Fibroblast of upper back skin (primary cell): Measurements from ENCODE around the gene FAM204A.
A peak's percentile ranks its signal among the peaks of the same experiment; 100 is the strongest.

Experiments
- DNase-seq: peaks from one replicate; pipeline ENCODE4 v3.0.0-alpha.2; 2013

FAM204A gene

DNA sequence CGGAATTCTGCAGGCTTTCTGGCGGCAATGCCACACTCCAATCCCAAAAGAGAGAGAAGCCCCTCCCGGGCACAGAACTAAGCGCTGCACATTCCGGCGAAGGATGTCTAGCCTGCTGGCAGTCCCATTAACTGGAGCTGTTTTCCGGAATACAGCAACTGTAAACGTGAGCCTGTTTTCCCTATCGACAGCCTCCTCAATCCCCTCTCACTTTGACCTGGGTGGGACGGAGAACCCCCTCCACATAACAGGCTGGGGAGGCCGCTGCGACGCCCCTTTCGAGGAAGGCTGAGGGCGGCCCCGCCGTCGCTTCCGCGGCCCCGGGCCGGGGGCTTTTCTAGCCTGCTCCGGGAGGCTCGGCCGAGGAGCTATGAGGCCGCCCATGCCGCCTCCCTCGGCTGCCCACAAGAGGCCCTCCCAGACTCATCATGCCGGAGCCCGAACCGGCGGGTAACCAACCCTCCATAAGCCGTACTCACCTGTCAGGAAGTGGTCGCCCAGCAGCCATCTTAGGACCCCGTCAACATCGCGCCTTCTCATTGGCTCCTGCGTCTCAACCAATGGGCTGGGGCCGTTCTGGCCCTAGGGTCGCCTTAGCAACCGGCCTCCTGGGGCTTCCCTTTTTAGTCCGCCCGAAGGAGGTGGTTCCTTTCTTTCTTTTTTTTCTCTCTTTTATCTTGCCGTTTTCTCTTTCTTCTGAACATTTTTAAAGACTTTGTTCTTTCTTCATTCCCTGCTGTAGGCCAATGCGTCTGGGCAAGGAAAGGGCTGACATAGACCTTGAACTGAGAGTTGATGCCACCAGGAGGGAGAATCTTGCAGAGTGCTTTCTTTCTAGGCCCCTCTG is at the start of gene FAM204A:
TSS of gene FAM204A (minus strand) at position 534 of the 847 bp plus-strand sequence. CDS start 5,909 bp downstream, outside the sequence.
- DNase-seq: peak; percentile 93

- DNase-seq: no peak
Measured at GRCh38 chr10:118383699-118384098, 41.6 kb upstream of the FAM204A start.

DNA sequence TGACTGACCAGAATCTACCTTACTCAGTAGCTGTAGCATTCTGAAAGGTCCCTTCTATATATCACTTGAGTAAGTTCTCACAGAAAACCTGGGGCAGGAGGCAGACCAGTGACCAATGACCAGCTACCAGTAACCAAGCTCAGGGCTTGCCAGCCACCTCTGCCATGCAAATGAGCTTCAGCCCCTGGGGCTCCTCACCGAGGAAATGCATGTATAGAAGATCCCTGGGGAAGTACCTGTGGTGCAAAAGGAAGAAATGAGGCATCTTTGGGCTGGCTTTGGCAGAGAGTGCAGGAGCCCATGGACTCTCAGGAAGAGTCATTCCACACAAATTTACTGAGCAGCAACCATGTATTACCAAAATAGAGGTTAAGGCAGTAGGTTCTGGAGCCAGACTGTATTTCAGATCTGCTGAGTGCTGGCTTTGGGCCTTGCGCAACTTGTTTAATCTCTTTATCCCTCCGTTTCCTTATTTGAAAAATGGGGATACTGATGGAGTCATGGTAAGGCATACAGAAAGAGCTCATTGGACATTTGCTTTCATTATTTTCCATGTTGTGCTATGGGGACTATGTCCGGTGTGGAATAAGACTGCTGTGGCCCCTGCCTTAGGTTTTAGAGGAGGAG is 41.1 kb upstream of the FAM204A start:
- no peak for DNase-seq

DNA sequence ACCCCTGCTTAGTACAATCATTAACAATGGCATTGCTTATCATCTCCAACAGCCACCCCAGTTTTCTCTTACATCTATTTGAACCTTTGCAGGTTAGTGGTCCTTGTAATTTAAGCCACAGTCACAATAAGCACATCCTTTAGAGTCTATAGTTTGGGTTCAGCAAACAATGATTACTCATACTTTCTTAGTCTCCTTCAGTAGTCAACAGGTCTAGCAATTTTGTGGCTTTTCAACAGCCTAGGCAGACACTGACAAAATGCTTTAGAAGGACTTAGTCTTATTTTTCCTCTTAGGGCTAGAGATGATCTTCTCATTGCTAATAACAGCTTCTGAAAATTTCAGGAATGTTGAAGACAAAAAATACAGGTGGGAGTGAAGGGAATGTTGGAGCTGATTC is 32.3 kb upstream of the FAM204A start:
- peak; percentile 35 for DNase-seq

DNA sequence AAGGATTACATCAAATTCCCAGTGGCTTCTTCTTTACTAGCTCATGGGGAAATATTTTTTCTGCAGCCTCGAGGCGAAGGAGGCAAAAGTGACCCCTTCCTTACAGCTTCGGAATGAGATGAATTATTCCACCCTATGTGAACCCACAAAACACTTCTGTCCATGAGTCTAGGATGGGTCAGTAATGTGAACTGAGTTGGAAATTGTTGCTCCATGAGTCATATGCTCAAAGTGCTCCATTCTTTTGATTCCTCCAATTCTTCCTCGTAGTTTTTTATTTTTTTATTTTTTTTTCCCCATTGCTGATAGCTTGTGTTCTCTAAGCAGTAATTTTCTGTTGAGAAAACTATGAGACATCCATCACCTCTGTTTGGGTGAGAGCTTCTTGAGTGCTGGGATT is 31.7 kb upstream of the FAM204A start:
- DNase-seq: peak; percentile 86

DNA sequence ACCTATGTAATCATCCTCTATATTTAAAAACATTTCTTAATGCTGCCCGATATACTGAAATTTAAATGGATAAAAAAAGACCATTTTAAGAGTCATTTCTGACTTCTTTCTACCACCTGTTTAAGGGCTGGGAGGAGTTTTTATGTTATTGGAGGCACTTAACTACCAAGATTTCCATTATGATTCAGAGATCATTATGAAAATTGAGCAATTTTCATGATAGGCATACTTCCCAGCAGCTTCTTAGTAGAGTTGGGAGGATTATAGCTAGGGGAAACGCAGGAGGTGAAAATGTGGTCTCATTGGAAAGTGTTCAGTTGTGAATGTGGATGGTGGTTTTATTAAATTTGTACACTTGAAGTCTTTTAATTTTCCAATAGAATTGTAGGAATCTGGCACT is 28.4 kb upstream of the FAM204A start:
- no peak for DNase-seq

DNA sequence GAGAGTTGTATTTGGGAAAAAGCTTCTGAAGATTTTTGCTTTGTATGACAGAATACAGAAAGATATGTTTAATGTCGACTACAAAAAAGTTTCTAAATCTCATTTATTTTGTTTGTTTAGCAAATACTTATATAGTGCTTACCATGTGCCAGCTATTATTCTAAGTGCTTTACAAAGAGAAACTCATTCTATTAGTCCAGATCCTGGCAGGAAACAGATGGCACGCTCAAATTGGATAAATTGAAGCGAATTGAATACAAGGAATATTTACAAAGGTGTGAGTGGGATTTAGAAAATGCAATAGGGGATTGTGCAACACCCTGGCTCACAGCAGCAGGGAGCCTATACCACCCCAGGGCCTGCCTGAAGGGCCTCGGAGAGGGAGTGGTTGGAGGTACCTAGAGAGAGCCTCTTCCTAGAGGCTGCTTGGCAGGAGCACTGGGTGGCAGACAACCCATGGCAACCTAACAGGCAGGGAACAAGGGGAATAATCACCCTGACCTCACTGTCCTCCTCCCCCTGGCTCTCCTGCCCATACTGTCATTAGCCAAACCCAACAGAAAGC is 27.6 kb upstream of the FAM204A start:
- DNase-seq: no peak

DNA sequence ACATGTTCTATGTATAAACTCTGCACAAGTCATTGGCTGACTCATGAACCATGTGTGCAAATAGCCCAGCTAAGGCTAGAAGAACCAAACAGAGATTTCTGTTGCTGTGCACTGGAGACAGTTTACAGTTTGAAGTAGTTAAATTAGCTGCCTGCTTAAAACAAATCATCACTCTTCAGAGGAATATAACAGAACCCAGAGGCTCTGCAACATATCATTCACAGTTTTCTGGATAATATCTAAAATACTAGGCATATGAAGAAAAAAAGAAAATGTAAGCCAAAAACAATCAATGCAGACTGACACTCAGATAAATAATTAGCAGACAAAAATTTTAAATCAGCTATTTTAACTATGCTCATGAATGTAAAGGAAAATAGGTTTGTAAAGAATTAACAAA is 23.6 kb upstream of the FAM204A start:
- DNase-seq: no peak

- DNase-seq: no peak
Measured at GRCh38 chr10:118362103-118362502, 20.0 kb upstream of the FAM204A start.

GRCh38 chr10:118358327-118358726 is 16.2 kb upstream of the FAM204A start:
- no peak for DNase-seq

GRCh38 chr10:118357841-118358240 is 15.7 kb upstream of the FAM204A start:
- DNase-seq: no peak

DNA sequence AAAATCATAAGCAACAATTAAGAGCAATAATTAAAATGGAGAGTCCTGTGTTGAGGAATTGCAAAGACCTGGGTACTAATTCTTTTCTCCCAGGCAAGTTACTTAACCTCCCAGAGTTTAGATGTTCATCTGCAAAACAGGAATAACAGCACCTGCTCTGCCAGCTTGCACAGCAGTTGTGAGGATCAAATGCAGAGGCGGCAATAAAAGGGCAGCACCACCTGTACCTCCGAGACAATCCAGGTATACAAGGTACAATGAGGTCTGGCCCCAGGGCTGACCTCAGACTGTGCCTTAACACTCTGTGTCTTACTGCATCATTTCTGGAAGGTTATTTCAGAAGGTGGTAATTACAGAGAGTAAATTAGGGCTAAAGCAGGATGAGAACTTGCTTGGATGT is 14.5 kb upstream of the FAM204A start:
- no peak for DNase-seq

DNA sequence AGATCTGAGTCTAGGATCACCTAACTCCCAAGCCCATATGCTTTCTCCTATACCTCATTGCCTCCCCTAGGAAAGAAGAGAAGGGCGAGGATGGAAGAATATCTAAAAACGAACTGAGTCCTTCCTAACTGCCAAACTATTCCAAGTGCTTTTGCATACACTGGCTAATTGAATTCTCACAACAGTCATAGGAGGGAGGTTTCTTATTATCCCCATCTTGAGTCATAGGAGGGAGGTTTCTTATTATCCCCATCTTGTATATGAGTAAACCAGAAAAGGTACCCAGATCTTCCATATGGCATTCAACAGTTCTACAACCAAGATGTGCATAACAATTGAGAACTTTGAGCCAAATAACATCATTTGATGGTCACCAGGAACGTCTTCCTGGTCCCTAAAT is 13.1 kb upstream of the FAM204A start:
- DNase-seq: no peak

DNA sequence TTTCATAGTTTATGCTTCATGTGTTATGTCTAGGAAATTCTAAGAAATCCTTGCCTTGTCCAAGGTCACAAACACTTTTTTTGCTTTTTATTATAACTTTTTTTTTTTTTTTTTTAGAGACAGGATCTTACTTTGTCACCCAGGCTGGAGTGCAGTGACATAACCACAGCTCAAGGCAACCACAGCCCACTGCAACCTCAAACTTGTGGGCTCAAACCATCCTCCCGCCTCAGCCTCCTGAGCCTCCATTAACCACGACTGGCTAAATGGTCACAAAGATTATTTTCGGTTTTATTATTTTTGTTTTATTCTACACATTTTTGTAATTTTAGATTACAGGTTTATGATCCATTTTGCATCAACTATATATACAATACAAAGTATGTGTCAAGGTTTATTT is 7.1 kb upstream of the FAM204A start:
- DNase-seq: no peak

DNA sequence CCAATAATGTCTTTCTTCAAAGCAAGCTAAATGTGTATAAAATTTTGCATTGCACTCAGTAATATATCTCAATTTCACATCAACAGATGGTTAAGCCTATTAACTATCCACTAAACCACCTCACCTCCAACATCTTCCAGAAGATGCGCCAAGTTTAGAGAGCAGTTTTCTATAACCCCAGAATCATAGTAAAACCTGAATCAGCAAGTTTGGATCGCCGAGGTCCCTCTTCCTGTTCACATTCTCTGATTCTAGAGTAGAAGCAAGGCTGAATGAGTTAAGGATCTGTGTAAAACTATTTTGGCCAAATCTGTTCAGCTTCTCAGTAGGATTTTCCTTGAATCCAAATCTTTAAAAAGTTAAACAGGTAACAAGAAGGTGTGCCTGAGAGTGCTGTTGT is 1.4 kb upstream of the FAM204A start:
- no peak for DNase-seq

DNA sequence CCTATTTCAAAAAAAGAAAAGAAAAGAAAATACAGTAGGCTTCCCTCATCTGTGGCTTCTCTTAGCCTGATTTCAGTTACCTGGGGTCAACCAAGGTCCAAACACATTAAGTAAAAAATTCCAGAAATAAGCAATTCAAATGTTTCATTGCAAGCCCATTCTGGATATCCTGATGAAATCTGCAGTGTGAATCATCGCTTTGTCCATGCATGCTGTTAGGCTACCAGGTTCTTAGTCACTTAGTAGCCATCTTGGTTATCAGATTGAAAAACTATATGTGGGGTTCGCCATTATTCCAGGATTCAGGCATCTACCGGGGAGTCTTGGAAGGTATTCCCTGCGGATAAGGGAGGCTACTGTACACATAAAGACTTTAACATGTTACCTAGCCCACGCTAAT is 991 bp upstream of the FAM204A start:
- peak; percentile 50 for DNase-seq

- peak; percentile 4 for DNase-seq
Measured at GRCh38 chr10:118342638-118343020, 505 bp upstream of the FAM204A start.

GRCh38 chr10:118340486-118340885 is 1.6 kb downstream of the FAM204A start:
- DNase-seq: no peak

DNA sequence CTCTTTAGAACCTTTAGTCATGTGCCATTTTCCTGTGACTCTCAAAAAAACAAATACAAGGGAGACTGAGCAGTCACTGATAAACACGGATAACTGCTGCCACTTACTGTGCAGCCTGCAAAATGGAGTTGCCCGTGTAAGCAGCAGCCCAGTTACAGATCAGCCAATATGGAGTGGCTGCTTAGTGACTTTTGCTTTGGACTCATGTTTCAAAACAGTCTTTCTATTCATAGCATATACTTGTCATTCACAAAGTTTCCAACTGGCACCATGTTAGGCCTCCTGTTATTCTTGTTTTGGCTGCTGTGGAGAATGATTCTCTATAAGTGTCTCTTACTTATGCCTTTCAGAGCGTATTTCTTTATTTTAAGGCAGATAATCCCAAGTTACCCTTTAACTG is 3.0 kb downstream of the FAM204A start:
- no peak for DNase-seq

DNA sequence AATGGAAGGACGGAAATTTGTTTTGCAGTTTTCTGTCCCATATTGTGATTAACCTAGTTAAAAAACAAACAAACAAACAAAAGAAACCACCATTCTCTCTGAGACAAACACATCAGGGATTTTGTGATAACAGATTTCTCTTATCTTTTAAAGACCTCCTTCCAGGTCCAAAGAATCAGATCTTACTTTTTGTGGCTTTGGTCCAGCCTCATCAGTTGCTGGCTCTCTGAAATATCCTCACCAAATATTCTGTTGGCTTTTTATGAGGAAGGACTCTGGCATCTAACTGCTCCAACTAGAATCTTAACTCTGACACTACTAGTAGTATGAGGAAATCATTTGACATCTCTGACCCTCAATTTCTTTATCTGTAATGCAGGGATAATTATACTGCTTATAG is 4.8 kb downstream of the FAM204A start:
- no peak for DNase-seq

DNA sequence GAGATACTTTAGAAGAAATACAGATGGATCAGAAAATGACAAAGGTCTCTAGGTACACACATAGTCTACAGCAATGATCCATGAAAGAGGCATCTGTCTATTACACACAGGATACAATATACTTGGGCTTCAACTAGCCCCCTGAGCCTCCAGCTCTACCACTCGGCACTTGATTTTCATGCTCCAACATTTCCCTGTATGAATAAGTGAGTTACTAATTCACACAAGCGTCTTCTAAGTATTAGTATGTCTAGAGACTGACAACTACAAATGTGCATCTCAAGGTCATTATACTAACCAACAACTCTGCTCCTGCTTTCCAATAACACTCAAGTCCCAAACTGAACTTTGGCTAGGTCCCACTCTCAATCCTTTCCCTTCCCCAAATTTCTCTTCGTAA is 8.3 kb downstream of the FAM204A start:
- DNase-seq: no peak

DNA sequence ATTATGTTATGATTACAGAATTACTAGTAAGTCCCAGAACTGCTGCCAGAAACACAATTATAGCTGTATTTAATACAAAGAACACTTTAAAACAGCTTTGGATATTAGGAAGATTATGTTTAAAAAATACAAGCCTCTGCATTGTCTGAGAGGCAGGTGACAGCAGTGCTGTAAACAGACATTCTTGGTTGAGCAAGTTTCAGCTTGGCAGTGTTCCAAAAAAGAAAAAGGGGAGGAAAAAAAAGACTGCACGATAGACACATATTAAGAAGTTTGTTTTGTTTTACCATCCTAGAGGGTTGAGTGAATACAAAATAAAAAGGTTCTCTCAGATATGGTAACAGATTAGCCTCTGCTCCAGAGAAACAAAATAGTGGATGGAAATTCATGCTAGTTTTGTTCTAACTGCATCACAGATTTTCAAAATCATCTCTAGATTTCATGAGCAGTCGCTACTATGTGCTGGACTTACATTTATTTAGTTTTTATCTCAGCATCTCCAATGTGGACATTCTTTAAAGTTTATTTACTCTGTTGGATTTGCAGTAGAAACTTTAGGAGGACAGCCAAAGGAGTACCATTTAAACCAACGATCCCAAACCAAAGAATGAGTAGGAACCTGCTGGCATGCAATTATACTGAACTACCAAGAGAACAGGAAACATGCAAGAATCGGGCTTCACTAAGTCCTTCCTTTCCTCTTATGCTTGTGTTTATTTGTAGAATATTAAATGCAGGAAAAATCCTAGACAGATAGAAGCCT is 9.0 kb downstream of the FAM204A start:
- DNase-seq: no peak

DNA sequence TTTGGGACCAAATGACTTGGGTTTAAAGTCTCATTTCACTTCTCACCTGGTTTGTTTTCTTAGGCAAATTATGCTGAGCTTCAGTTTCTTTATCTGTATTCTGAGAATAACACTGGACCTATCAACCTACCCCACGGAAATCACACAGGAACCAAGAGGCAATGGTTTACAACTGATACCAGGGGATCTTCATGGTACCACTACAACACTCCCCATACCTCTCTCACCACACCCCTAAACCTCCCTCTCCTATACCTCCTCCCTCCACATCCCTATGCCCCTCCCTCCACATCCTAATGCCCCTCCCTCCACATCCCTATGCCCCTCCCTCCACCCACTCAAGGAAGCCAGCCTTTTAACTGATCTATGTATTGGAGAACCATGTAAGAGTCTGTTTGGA is 9.9 kb downstream of the FAM204A start:
- no peak for DNase-seq
